AG04449 (cell line): Measurements from ENCODE around the gene IL34.
"Not testable (repeated sequence)": the region's sequence is repeated elsewhere in the genome, so short reads cannot be mapped to it uniquely, and the experiment has no call there.

Source experiments
- CTCF ChIA-PET: fragments of 350-600 bp; formaldehyde crosslinking; extraction: SDS; loops from one replicate; lab custom pipeline; 2021; ENCODE audit warnings: antibody characterized with exemption; lab: Yijun Ruan, JAX
- POLR2A ChIA-PET: fragments of 400-600, 350-600 bp; formaldehyde crosslinking; extraction: SDS; loops from one replicate; lab custom pipeline; 2020; ENCODE audit warnings: antibody characterized with exemption, inconsistent platforms; lab: Yijun Ruan, JAX
- DNase-seq: peaks from one replicate; pipeline ENCODE4 v3.0.0-alpha.2; 2010; ENCODE audit warnings: low read depth, low spot score
- H3K4me3 ChIP-seq: 2 replicates; pipeline ENCODE4 v1.5.1; 2011; ENCODE audit warnings: low read depth, mild to moderate bottlenecking, control low read depth, low read length
- CTCF ChIP-seq: IDR thresholded peaks from one replicate; pipeline ENCODE4 v1.5.1; 2011; ENCODE audit warnings: mild to moderate bottlenecking, moderate library complexity, low read length, control low read depth, inconsistent platforms; ENCODE audit not compliant: insufficient read depth; ENCODE audit errors: missing control alignments

The IL34 gene

GRCh38 chr16:70627696-70628095 is 18.7 kb upstream of the IL34 start:
- POLR2A ChIA-PET = no interaction called here
- no peak for TF ChIP-seq CTCF
- DNase-seq = no peak
- CTCF ChIA-PET = no interaction called here
- no peak overlapping the region for H3K4me3 ChIP-seq

GRCh38 chr16:70630960-70631745 is 15.2 kb upstream of the IL34 start:
- CTCF ChIA-PET = no interaction called here
- no peak for TF ChIP-seq CTCF
- POLR2A ChIA-PET = no interaction called here
- no peak overlapping the region for H3K4me3 ChIP-seq
- DNase-seq = no peak

DNA sequence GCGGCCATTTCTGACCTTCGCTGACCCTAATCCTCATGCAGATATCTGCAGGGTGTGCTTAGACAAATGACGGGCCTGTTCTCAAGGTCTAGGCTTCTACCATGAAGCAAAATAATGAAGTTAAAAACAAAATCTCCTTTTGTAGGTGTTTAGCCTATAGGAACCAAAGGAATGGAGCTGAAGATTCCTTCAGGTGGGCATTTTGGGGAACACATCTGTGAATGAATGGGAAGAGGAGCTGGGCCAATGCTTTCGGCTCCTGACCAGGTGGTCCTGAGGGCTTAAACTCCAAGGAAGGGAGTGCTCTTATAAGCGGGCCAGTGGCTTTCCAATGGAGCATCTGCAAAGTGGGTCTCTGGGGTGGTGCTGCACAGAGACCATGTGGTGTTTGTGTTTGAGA is 14.1 kb upstream of the IL34 start:
- POLR2A ChIA-PET = no interaction called here
- CTCF ChIA-PET = interaction anchor here (1.2 kb wide), 1 partner anchor 22 kb away, joined by 3 read pairs; no protein-coding TSS in a partner anchor
- no peak overlapping the region for H3K4me3 ChIP-seq

GRCh38 chr16:70633617-70634016 is 12.7 kb upstream of the IL34 start:
- H3K4me3 ChIP-seq, CTCF ChIA-PET, POLR2A ChIA-PET, DNase-seq: not testable (repeated sequence)

More for the DNA sequence above, 14.1 kb upstream of the IL34 start:
- no peak for DNase-seq
- no peak for TF ChIP-seq CTCF

DNA sequence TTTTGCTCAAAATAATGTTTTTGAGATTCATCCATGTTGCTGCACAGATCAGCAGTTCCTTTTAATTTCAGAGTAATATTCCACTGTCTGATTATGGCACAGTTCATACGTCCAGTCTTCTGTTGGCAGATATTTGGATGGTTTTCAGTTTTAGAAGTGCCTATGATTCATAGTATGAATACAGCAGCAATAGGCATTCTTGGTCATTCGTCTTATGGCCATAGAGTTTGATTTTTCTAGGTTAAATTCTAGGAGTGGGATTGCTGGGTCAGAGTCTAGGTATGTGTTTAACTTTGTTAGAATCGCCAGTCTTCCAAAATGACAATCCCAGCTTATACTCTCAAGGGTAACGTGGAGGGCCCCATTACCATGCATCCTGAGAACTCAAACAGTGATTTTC is 11.5 kb upstream of the IL34 start:
- ChIA-PET POLR2A (interaction anchor here (1.7 kb wide), 1 partner anchor 61 kb away, joined by 6 read pairs; no protein-coding TSS in a partner anchor), CTCF (interaction anchor here (0.6 to 7.3 kb wide), 3 partner anchors 18 to 265 kb away, joined by 3 to 48 read pairs (median 3); no protein-coding TSS in a partner anchor)
- no peak overlapping the region for H3K4me3 ChIP-seq
- TF ChIP-seq CTCF = no peak
- DNase-seq = no peak

- no peak for DNase-seq
- POLR2A ChIA-PET = interaction anchor here (1.1 to 1.7 kb wide), 2 partner anchors 62 to 112 kb away, joined by 3 to 6 read pairs; partner anchors contain the start of gene COG4
- TF ChIP-seq CTCF = no peak
- H3K4me3 ChIP-seq = no peak overlapping the region
- CTCF ChIA-PET = interaction anchor here (1.1 to 7.3 kb wide), 2 partner anchors 17 to 266 kb away, joined by 3 to 48 read pairs; no protein-coding TSS in a partner anchor
Measured at GRCh38 chr16:70635336-70636016, 10.9 kb upstream of the IL34 start.
